ENCODE data around the gene LRRC59. TPM values are rescaled to one million over a fixed set of nuclear protein-coding genes. Genes with fewer than 3 reads are reported as not detected.
"Not testable (repeated sequence)": the region's sequence is repeated elsewhere in the genome, so short reads cannot be mapped to it uniquely, and the experiment has no call there.

Gene LRRC59
- total and polyA plus RNA-seq, 2 experiments from 2014 or later: 105 to 121 TPM

GRCh38 chr17:50430821-50431618 lies 33.7 kb upstream of the LRRC59 start:
- WGBS (ENCODE audit: low lambda C conversion rate, missing lambda C conversion rate): 53% methylated on average over 4 of the region's 4 CpGs
- no peak for DNase-seq (ENCODE audit: low spot score)
- no peak overlapping the region for H3K4me2 ChIP-seq
- peaks cover 30% of the 10 kb centered on the region for H3K4me1 ChIP-seq (ENCODE audit: insufficient read depth)
- H3K27ac ChIP-seq: peak overlapping the region; percentile 42
- TF ChIP-seq EZH2 (IDR thresholded peaks at IDR 0.05; ENCODE audit: borderline replicate concordance): no peak
- TF ChIP-seq, protein P1, sequence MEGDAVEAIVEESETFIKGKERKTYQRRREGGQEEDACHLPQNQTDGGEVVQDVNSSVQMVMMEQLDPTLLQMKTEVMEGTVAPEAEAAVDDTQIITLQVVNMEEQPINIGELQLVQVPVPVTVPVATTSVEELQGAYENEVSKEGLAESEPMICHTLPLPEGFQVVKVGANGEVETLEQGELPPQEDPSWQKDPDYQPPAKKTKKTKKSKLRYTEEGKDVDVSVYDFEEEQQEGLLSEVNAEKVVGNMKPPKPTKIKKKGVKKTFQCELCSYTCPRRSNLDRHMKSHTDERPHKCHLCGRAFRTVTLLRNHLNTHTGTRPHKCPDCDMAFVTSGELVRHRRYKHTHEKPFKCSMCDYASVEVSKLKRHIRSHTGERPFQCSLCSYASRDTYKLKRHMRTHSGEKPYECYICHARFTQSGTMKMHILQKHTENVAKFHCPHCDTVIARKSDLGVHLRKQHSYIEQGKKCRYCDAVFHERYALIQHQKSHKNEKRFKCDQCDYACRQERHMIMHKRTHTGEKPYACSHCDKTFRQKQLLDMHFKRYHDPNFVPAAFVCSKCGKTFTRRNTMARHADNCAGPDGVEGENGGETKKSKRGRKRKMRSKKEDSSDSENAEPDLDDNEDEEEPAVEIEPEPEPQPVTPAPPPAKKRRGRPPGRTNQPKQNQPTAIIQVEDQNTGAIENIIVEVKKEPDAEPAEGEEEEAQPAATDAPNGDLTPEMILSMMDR (IDR thresholded peaks at IDR 0.05; ENCODE audit: poor library complexity): no peak
- TF ChIP-seq EZH2phosphoT487 (IDR thresholded peaks at IDR 0.05; ENCODE audit: low read depth, severe bottlenecking, unreplicated experiment): no peak
- no peak overlapping the region for H3K4me3 ChIP-seq
- H3K79me2 ChIP-seq: peaks cover 42% of the 10 kb centered on the region
- H3K27me3 ChIP-seq: no peaks in the 10 kb centered on the region
- H3K9me2 ChIP-seq (replicated peaks; ENCODE audit: insufficient read depth): no peaks in the 10 kb centered on the region
- no peak overlapping the region for H2AFZ ChIP-seq
- no peaks in the 10 kb centered on the region for H4K20me1 ChIP-seq (ENCODE audit: insufficient read depth, poor library complexity, severe bottlenecking)
- no peaks in the 10 kb centered on the region for H3K36me3 ChIP-seq (replicated peaks; ENCODE audit: insufficient read depth, low read depth)
- H3K9me3 ChIP-seq (ENCODE audit: low read depth): no peaks in the 10 kb centered on the region

GRCh38 chr17:50429793-50430192 lies 32.5 kb upstream of the LRRC59 start:
- Histone ChIP-seq H3K27ac (peak overlapping the region; percentile 85), H3K4me3 (no peak overlapping the region), H3K4me2 (peak overlapping the region; percentile 44), H3K79me2 (peaks cover 39% of the 10 kb centered on the region), H4K20me1 (ENCODE audit: insufficient read depth, poor library complexity, severe bottlenecking) (no peaks in the 10 kb centered on the region), H3K9me2 (replicated peaks; ENCODE audit: insufficient read depth) (no peaks in the 10 kb centered on the region), H3K9me3 (ENCODE audit: low read depth) (no peaks in the 10 kb centered on the region), H3K36me3 (replicated peaks; ENCODE audit: insufficient read depth, low read depth) (no peaks in the 10 kb centered on the region), H2AFZ (no peak overlapping the region), H3K27me3 (no peaks in the 10 kb centered on the region), H3K4me1 (ENCODE audit: insufficient read depth) (peaks cover 39% of the 10 kb centered on the region)
- TF ChIP-seq EZH2 (IDR thresholded peaks at IDR 0.05; ENCODE audit: borderline replicate concordance) (no peak), EZH2phosphoT487 (IDR thresholded peaks at IDR 0.05; ENCODE audit: low read depth, severe bottlenecking, unreplicated experiment) (no peak)
- TF ChIP-seq, protein P1 (IDR thresholded peaks at IDR 0.05; ENCODE audit: poor library complexity): no peak
- 94% methylated on average over 4 of the region's 4 CpGs for WGBS (ENCODE audit: low lambda C conversion rate, missing lambda C conversion rate)
- no peak for DNase-seq (ENCODE audit: low spot score)

DNA sequence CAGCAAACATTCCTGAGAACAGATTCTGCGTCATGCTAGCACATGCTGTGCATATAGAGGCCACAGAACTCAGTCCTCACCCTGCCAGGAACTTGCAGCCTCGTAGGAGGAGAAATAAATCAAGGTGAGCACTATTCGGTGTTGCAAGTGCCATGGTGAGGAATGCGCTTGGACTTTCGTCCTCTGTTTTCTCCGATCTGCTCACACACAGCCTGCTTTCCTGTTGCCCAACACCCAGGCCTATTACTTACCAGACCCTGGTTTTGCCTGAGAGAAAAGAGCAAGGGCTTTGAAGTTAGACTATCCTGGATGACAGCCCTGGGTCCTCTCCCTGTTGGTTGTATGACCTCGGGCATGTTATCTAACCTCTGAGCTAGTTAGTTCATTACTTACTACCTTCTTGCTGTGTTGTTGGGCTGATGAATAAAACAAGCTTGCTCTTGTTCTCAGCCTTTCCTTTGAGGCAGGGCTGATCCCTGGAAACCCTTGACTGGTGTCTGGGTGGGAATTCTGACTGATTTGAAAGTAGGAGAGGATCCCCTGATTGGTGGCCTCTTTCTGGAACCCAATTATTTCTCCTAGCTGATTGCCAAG lies 31.6 kb upstream of the LRRC59 start:
- DNase-seq (ENCODE audit: low spot score): peak; percentile 79
- no peaks in the 10 kb centered on the region for H3K36me3 ChIP-seq (replicated peaks; ENCODE audit: insufficient read depth, low read depth)
- H3K9me2 ChIP-seq (replicated peaks; ENCODE audit: insufficient read depth): no peaks in the 10 kb centered on the region
- peak overlapping the region; percentile 85 for H3K27ac ChIP-seq
- H3K9me3 ChIP-seq (ENCODE audit: low read depth): no peaks in the 10 kb centered on the region
- H3K4me3 ChIP-seq: no peak overlapping the region
- H3K79me2 ChIP-seq: peaks cover 39% of the 10 kb centered on the region
- H2AFZ ChIP-seq: no peak overlapping the region
- peaks cover 41% of the 10 kb centered on the region for H3K4me1 ChIP-seq (ENCODE audit: insufficient read depth)
- WGBS (ENCODE audit: low lambda C conversion rate, missing lambda C conversion rate): 35% methylated on average over 7 of the region's 7 CpGs
- H3K27me3 ChIP-seq: no peaks in the 10 kb centered on the region
- no peaks in the 10 kb centered on the region for H4K20me1 ChIP-seq (ENCODE audit: insufficient read depth, poor library complexity, severe bottlenecking)
- H3K4me2 ChIP-seq: peak overlapping the region; percentile 92
- TF ChIP-seq EZH2 (IDR thresholded peaks at IDR 0.05; ENCODE audit: borderline replicate concordance) (no peak), EZH2phosphoT487 (IDR thresholded peaks at IDR 0.05; ENCODE audit: low read depth, severe bottlenecking, unreplicated experiment) (no peak)
- TF ChIP-seq, protein P1 (IDR thresholded peaks at IDR 0.05; ENCODE audit: poor library complexity): no peak

- Histone ChIP-seq H3K27ac (peak overlapping the region; percentile 85), H3K79me2 (peaks cover 39% of the 10 kb centered on the region), H3K4me2 (peak overlapping the region; percentile 92), H3K4me1 (ENCODE audit: insufficient read depth) (peaks cover 41% of the 10 kb centered on the region)
- H3K9me3 ChIP-seq (ENCODE audit: low read depth); DNase-seq (ENCODE audit: low spot score); H4K20me1 ChIP-seq (ENCODE audit: insufficient read depth, poor library complexity, severe bottlenecking); H3K36me3 ChIP-seq (replicated peaks; ENCODE audit: insufficient read depth, low read depth); H3K4me3 ChIP-seq; H3K9me2 ChIP-seq (replicated peaks; ENCODE audit: insufficient read depth); H2AFZ ChIP-seq; H3K27me3 ChIP-seq: not testable (repeated sequence)
- WGBS (ENCODE audit: low lambda C conversion rate, missing lambda C conversion rate): 78% methylated on average over 6 of the region's 6 CpGs
These were observed 30.8 kb upstream of the LRRC59 start for GRCh38 chr17:50428126-50428525.
